22Rv1 (cell line): ENCODE results near the gene NAV2.

ENCODE experiments used
- H3K27ac ChIP-seq: fragments of 450-650 bp; 2 replicates; pipeline ENCODE4 v1.5.1; 2017
- ZFX ChIP-seq: fragments of 450-650 bp; IDR thresholded peaks from 2 replicates; pipeline ENCODE4 v1.6.1; 2017; ENCODE audit warnings: antibody characterized with exemption, borderline replicate concordance
- TF ChIP-seq, protein P1 (sequence below): fragments of 450-650 bp; IDR thresholded peaks from 2 replicates; pipeline ENCODE4 v1.5.1; 2017; ENCODE audit warnings: mild to moderate bottlenecking

NAV2 gene

DNA sequence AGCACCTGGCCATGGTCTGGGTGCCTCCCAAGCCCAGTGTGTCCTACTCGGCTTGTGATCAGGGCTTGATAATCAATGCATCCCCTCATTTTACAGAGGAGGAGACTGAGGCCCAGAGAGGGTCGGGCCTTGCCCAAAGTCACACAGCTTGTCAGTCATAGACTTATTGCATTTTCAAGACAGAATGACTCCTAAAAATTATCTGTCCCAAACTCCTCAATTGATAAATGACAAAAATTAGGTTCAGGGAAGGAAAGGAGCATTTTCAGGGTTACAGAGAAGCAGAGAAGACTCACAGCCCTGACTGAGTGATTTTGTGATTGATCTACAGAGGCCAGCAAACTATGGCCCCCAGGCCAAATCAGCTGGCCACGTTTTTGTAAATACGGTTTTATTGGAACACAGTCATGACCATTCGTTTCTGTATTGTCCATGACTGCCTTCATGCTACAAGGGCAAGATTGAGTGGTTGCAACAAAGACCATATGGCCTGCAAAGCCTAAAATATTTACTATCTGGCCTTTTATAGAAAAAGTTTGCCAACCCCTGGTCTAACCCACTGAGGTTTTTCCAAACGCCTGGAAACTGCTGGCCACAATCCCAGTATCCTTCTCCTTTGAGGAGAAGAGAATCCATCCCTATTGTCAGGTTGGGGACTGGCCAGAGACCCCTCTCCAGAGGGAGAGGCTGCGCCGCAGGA lies 35.1 kb upstream of the NAV2 start:
- H3K27ac ChIP-seq = no peak overlapping the region
- TF ChIP-seq ZFX = no peak
- TF ChIP-seq, protein P1, sequence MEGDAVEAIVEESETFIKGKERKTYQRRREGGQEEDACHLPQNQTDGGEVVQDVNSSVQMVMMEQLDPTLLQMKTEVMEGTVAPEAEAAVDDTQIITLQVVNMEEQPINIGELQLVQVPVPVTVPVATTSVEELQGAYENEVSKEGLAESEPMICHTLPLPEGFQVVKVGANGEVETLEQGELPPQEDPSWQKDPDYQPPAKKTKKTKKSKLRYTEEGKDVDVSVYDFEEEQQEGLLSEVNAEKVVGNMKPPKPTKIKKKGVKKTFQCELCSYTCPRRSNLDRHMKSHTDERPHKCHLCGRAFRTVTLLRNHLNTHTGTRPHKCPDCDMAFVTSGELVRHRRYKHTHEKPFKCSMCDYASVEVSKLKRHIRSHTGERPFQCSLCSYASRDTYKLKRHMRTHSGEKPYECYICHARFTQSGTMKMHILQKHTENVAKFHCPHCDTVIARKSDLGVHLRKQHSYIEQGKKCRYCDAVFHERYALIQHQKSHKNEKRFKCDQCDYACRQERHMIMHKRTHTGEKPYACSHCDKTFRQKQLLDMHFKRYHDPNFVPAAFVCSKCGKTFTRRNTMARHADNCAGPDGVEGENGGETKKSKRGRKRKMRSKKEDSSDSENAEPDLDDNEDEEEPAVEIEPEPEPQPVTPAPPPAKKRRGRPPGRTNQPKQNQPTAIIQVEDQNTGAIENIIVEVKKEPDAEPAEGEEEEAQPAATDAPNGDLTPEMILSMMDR = no peak

DNA sequence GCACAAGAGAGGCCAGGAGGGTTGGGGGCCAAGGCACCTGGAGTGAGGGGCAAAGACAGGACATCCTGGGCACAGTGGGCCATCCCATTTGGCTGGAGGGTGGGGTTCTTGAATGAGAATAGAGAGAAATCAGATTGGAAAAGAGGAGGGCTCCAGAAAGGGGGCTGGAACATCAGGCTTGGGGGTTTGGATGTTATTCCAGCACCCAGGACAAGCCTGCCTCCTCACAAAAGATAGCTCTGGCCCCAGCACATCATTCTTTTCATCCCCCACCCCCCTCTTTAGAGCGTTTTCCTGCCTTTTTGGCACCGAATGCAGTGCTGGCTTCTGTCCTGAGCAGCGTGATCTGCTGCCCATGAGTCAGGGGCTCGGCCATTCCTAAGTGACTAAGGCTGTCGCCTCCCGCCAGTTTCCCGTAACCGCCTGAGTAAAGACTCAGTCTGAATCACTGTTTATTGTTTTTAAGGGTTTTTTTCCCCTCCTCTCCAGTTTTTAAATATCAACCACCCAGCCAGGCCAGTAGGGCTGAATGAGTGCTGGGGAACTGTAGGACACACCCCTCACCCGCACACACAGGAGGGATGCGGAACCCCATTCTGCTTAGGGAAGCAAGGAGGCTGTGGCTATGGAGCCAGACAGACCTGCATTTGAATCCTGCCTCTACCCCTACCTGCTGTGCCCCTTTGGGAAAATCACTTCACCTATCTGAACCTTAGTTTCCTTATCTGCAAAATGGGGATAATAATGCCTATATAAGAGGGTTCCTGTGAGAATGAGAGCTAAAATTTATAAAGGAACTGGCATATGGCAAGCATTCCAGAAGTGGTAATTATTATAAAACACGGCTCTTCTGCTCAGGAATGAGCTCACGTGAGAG lies 32.4 kb upstream of the NAV2 start:
- TF ChIP-seq, protein P1 = no peak
- TF ChIP-seq ZFX = no peak
- H3K27ac ChIP-seq = no peak overlapping the region

DNA sequence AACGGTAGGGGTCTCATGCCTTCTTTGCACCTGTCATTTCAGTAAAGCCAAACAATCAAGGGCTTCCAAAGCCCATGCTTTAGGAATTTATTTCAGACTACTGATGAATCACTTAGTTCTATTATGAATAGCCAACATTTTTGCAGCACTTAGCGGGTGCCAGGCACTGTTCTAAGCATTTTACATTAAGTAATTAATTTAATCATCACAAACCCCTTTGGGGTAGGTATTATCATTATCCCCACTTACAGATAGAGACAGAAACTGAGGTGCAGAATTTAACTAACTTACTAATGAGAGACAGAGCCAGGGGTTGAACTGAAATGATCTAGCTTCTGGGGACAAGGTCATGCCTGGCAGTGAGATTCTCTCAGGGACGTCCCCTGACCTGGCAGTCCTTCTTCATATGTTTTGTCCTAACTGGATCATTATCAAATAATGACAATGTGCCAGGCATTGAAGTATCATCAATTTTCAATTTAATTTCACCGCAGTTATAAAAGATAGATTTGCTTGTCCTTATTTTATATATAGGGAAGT lies 31.7 kb upstream of the NAV2 start:
- H3K27ac ChIP-seq = no peak overlapping the region

DNA sequence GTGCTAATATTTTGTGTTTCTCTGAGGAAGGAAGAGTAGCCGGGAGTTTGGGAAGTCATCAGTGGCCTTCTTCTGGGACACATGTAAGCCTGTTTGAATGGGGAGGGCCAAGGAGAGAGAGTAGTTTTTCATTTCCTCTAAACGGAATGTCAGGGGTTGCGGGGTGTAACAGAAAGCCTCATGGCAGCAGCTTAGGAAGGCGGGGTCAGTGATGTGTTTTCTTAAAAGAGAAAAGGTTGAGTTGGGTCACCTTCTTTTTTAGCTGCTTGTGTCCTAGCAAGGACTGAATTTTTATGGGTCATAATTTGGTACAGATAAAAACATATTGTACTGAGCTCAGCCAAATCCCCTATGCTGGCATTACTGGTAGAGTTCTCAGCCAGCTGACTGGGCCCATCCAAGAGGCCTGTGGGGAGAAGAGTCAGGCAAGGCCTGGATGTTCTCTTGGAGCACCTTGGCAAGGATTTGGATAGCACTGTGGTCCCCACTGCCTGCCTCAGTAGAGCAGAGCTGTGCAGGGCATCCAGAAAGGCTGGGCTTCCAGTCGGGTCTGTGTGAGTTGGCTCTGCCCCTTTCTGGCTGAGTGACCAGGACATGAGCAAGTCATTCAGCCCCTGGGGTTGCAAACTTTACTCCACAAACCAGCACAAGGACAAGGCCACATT lies 29.4 kb upstream of the NAV2 start:
- H3K27ac ChIP-seq = no peak overlapping the region
- TF ChIP-seq, protein P1 = no peak
- TF ChIP-seq ZFX = no peak

More for the DNA sequence above, 31.7 kb upstream of the NAV2 start:
- TF ChIP-seq, protein P1 = no peak
- TF ChIP-seq ZFX = no peak

DNA sequence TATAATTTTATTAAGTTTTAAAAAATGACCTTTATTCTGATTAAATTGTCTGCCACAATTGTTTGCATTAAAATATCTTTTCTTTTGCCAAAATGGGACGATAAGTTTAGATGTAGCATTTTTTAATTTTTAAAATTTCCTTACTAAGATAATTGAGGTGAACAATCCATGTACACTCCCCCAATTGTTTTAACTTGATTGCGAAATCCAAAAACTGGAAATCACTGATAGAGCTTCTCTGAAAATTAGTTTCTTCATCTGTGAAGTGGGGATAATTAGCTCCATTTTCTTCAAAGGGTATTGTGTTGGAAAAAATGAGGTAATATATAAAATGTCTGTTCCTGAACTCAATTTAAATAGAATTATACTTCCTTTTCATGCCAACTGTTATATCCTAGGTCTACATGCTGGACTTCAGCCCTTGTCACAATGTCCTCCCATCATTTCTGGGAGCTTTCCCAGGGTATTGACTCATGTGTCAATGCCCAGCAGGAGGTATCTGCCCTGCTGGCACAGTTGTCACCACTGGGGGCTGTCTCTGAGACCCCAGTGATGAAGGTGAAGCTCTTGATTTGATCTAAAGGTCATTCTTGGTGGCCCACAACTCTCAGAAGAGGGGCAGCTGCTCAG lies 28.7 kb upstream of the NAV2 start:
- TF ChIP-seq, protein P1 = no peak
- TF ChIP-seq ZFX = no peak
- no peak overlapping the region for H3K27ac ChIP-seq

DNA sequence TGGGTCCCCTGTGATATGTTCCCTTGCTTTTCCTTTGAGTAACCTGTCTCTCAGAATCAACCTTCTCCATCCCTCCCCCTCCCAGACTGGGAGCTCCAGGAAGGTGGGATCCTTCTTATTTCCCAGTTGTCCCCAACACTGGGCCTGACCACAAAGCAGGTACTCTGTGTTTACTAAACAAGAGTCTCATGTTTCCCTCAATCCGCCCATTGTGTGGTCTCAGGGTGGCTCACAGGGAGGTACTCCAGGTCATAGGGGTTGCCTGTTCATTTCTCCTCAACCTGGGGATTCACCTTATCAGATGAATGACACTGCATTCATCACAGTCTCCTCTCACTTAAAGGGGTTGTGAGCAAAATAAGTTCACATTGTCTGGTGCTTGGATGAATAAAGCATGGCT lies 26.4 kb upstream of the NAV2 start:
- TF ChIP-seq, protein P1 = no peak
- TF ChIP-seq ZFX = no peak
- no peak overlapping the region for H3K27ac ChIP-seq
